ENCODE results near the gene UNC50.

GRCh38 chr2:98632351-98632750 lies 24.0 kb downstream of the UNC50 start:
- TF ChIP-seq EP300 (conservative IDR thresholded peaks at IDR 0.05; ENCODE audit: poor library complexity, severe bottlenecking), result no peak
- TF ChIP-seq CTCF (IDR thresholded peaks at IDR 0.05; ENCODE audit: poor library complexity, severe bottlenecking), result no peak
- TF ChIP-seq SMC3 (conservative IDR thresholded peaks at IDR 0.05; ENCODE audit: poor library complexity), result no peak
- TF ChIP-seq POLR2AphosphoS5 (IDR thresholded peaks at IDR 0.05), result no peak
- no peak for TF ChIP-seq TAF1 (IDR thresholded peaks at IDR 0.05; ENCODE audit: low read depth)
- TF ChIP-seq RAD21 (conservative IDR thresholded peaks at IDR 0.05), result no peak

Data from neural cell (in vitro differentiated cells).